ENCODE data around the gene TAS1R2. TPM values are rescaled to one million over a fixed set of nuclear protein-coding genes. Genes with fewer than 3 reads are reported as not detected.

The TAS1R2 gene
- polyA plus RNA-seq, 4 donors, result not detected

DNA sequence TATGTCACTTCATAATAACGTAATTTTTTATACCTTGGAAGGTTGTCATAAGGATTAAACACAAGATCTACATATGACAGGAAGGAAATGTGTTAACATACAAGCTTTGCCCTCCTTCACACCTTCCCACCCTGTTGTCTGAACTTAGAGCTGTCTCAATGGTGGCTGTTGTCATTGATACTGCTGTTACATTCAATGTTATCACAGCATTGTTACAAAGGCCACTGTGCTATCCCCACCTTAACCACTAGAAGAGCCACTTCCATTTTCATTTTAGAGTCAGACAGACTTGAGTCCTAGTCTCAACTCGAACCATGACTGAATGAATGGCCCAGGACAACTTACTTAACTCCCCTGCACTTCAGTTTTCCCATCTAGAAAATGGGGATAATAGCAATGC lies 31.2 kb downstream of the TAS1R2 start:
- no peak for DNase-seq (ENCODE audit: low read depth in 4 of 4, low spot score in 3 of 4)

- DNase-seq (ENCODE audit: low read depth in 4 of 4, low spot score in 3 of 4), result no peak
Measured at GRCh38 chr1:18823438-18823837, 36.0 kb downstream of the TAS1R2 start.

DNA sequence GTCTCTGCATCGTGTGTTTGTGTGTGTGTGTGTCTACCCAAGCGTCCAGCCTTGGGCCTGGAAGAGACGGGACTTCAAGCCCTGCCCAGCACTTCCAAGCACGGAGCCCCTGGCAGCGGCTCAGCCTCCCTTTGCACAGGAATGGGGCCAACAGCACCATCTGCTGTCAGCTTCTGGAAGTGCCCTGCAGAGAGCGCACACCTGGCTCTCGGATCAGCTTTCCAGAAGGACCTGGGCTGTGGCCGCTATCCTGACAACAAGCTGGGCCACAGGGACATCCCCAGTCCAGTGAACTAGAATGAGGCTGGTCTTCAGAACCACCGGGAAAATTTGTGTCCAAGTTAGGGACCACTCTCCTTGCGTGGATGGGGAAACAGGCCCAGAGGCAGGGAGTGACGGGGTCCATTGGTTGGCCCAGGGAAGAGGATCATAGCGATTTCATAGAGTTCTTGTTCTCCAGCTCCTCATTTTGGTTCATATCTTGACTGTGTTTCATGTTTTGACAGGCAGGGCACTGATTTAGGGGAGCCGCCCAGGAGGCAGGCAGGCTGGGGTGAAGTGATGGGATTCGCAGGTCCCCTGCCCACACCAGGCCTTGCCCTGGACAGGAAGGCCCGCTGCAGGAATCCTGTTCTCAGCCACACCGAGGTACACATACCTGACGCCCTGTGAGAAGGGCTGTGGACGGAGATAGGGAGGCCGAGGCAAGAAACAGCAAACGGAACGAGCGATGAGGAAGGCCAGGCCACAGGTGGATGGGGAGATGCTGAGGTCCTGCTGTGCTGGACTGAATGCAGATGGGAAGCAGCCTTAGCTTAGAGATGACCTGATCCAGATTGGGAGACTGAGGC lies 38.4 kb downstream of the TAS1R2 start:
- peak; percentile 64 to 78 (median 68) for DNase-seq (ENCODE audit: low read depth in 4 of 4, low spot score in 3 of 4)

- no peak for DNase-seq (ENCODE audit: low read depth in 4 of 4, low spot score in 3 of 4)
Measured at GRCh38 chr1:18819986-18820790, 39.3 kb downstream of the TAS1R2 start.

- DNase-seq (ENCODE audit: low read depth in 4 of 4, low spot score in 3 of 4), result no peak
Measured at GRCh38 chr1:18819203-18819602, 40.3 kb downstream of the TAS1R2 start.

- no peak for DNase-seq (ENCODE audit: low read depth in 4 of 4, low spot score in 3 of 4)
Measured at GRCh38 chr1:18817795-18818435, 41.5 kb downstream of the TAS1R2 start.

GRCh38 chr1:18817316-18817715 lies 42.1 kb downstream of the TAS1R2 start:
- no peak for DNase-seq (ENCODE audit: low read depth in 4 of 4, low spot score in 3 of 4)

GRCh38 chr1:18816808-18817207 lies 42.7 kb downstream of the TAS1R2 start:
- DNase-seq (ENCODE audit: low read depth in 4 of 4, low spot score in 3 of 4), result no peak

DNA sequence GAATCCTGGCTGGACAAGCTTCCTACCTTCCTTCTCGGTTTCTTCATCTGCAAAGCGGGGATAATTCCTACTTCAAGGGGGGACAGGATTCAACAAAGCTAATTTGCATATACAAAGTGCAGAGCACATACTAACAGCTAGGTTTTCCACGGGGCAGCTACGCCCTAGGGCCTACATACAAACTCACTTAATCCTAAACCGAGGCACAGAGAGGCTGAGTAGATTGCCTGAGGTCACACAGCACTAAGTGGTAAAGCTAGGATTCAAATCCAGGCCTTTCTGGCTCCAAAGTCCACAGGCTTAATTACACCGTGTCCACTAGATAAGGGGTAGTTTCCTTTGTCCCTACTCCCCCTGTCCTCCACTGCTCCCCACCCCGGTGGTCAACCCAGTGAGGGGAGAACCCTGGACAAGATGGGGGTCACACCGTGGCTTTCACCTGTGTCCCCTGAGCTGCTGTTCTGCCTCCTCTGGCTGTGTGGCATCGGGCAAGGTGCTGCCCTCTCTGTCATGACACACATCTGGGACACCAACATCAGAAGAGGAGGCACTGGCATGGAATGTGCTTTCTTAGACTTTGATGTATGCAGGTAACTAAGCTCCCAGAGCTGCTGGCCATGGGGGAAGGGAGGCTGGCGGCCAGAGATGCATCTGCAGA lies 44.5 kb downstream of the TAS1R2 start:
- no peak for DNase-seq (ENCODE audit: low read depth in 4 of 4, low spot score in 3 of 4)

DNA sequence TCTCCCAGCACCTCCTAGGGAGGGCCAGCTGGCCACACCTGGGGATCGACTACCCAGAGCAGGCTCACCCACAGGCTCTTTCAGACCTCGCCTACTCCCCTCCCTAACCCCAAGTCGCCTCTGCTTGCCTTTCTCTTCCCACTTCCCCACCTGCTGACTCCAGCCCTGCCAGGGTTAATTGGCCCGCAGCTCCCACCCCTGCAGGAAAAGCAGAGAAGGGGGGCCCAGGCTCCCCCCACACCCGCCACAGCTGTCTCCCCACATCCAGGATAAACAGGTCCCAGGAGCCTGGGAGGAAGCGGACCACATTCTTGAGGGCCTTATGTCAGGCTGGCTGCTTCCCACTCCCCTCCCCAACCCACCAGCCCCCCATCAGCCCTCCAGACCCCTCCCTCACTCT lies 45.0 kb downstream of the TAS1R2 start:
- no peak for DNase-seq (ENCODE audit: low read depth in 4 of 4, low spot score in 3 of 4)

- DNase-seq (ENCODE audit: low read depth in 4 of 4, low spot score in 3 of 4), result no peak
Measured at GRCh38 chr1:18812453-18812939, 47.0 kb downstream of the TAS1R2 start.

GRCh38 chr1:18811733-18812452 lies 47.6 kb downstream of the TAS1R2 start:
- DNase-seq (ENCODE audit: low read depth in 4 of 4, low spot score in 3 of 4), result no peak

GRCh38 chr1:18809953-18810899 lies 49.2 kb downstream of the TAS1R2 start:
- no peak for DNase-seq (ENCODE audit: low read depth in 4 of 4, low spot score in 3 of 4)

DNA sequence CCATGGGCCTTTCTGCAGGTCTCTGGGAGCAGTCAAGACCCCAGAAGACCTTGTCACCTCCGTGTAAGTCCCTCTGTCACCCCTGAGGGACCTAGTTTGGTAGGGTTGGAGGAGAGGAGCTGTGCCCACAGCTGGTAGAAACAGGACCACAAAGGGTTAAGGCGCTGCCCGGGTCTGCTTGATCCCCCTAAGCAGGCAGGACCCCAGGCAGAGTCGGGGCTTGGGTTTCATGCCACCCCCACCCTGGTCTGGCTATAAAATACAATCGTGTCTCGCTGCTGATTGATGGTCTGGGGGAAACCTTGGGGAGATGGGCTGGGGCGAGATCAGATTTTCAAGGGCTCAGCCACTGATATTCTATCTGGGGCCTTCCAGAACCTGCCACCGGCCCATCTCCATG lies 50.9 kb downstream of the TAS1R2 start:
- DNase-seq (ENCODE audit: low read depth in 4 of 4, low spot score in 3 of 4), result no peak

- no peak for DNase-seq (ENCODE audit: low read depth in 4 of 4, low spot score in 3 of 4)
Measured at GRCh38 chr1:18807334-18808063, 52.0 kb downstream of the TAS1R2 start.

DNA sequence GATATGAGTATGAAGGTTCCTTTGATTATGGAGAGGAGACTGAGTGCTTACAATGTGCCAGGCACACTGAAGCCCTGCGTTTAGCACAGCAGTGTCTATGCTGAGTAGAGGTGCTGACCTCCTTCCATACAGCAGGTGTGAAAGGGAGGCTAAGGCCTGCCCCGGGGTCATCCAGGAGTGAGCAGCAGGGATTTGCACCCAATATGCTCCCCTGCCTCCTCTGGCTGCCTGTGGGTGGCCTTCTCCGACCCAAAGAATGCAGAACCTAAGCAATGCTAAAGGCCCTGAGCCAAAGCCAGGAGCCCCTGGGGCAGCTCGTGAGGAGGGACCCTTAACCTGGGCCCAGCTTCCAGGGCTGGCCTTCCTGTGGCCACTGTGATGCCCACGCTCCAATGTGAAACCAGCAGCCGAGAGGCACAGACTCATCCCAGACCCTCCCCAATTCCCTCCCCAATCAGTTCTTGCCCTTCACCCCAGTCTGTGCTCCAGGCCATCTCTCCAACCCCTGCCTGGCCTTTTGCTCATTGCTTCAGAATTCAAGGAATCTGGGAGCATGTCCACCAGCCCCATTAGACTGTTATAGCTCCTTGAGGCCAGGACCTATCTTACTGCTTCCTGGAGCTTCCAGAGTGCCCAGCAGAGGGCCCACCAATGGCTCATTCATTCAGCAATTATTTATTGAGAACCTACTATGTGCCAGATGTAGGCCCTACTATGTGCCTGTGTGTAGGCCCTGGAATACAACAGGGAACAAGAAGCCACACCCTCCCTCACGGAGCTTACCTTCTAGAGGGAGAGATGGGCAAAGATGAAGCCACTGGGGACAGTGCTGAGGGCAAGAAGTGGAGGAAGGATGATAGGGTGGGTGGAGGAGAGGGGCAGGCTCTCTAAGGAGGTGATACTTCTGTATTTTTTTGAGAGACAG lies 53.3 kb downstream of the TAS1R2 start:
- no peak for DNase-seq (ENCODE audit: low read depth in 4 of 4, low spot score in 3 of 4)
